Measurements from ENCODE around the gene KRTAP22-2.

The KRTAP22-2 gene

GRCh38 chr21:30561957-30562356 is 28.2 kb downstream of the KRTAP22-2 start:
- no peak for DNase-seq

- no peak for DNase-seq
These were observed 28.8 kb downstream of the KRTAP22-2 start, which contains the start of gene KRTAP19-7 for GRCh38 chr21:30561264-30561895. KRTAP19-7 (minus strand) TSS chr21:30561314; CDS start chr21:30561289, 25 bp downstream.

GRCh38 chr21:30555095-30555494 is 35.1 kb downstream of the KRTAP22-2 start:
- DNase-seq, result no peak

DNA sequence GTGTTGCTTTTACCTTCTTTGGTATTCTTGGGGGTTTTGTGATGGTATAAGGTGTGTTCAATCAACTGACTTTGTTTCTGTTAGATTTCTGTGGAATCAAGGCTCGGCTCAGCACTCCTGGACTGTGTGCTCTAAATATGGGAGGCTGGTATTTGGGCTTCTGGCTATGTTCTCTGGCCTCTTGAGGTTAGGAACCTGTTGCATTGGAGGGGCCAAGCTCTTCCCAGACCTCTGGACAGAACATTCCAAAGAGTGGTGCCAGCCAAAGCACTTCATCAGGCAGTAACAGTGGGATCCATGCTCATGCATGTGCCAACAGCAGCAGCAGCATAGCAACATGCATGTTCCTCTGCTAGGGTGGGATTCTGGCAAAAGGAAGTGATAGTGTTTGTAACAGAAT is 37.4 kb downstream of the KRTAP22-2 start:
- DNase-seq, result no peak

DNA sequence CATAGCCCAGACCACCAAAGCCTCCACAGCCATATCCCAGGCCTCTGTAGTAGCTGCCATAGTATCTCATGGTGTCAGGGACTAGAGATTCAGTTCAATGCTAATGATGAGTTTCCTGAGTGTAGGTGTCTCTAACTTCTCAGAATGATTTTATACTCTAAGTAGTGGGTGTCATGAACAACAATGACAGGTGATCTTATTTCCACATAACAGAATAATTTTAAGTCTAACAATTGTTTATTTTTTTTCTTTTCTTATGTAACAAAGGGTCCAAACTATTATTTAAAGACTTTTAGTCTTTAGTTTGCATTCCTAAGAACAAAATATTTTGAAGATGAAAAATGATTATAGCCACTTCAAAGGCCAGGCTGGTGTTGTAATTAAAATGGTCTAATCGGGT is 48.4 kb downstream of the KRTAP22-2 start, which contains the start of gene KRTAP19-6:
KRTAP19-6 (minus strand) TSS at position 101 of the 400 bp plus-strand sequence; CDS start at position 70, 31 bp downstream.
- no peak for DNase-seq

Data from DMS 273 treated with DMSO at 0.1 percent for 48 hours (cell line).